GM23338 (cell line): ENCODE measurements around the gene MEGF11. TPM values are rescaled to one million over a fixed set of nuclear protein-coding genes. Genes with fewer than 3 reads are reported as not detected.

Experiments
- ATAC-seq: fragments of 200-7000 bp; cut with Tn5 transposase; 3 replicates; pipeline ENCODE4 v1.9.1; 2020
- DNase-seq: peaks from one replicate; pipeline ENCODE4 v3.0.0-alpha.2; 2015; ENCODE audit warnings: low spot score
- H2AFZ ChIP-seq: fragments of 200-600 bp; sonication (generic); 2 replicates; pipeline ENCODE4 v1.8.0; 2016; ENCODE audit warnings: antibody characterized with exemption, mild to moderate bottlenecking, moderate library complexity
- H3F3A ChIP-seq: fragments of 200-600 bp; sonication (generic); replicated peaks from 2 replicates; pipeline ENCODE4 v1.8.0; 2017; ENCODE audit warnings: antibody characterized with exemption, mixed run types, low read depth
- H3K27ac ChIP-seq: fragments of 200-600 bp; sonication (generic); 2 replicates; pipeline ENCODE4 v1.6.1; 2016; ENCODE audit warnings: low read depth
- H3K27me3 ChIP-seq: fragments of 200-600 bp; sonication (generic); 2 replicates; pipeline ENCODE4 v1.8.0; 2016; ENCODE audit warnings: mild to moderate bottlenecking, mixed run types, moderate library complexity; ENCODE audit not compliant: insufficient read depth
- H3K36me3 ChIP-seq: fragments of 200-600 bp; sonication (generic); 2 replicates; pipeline ENCODE4 v1.8.0; 2016; ENCODE audit warnings: mild to moderate bottlenecking; ENCODE audit not compliant: insufficient read depth
- H3K4me1 ChIP-seq: fragments of 200-600 bp; sonication (generic); 2 replicates; pipeline ENCODE4 v1.8.0; 2016; ENCODE audit warnings: mild to moderate bottlenecking, moderate library complexity; ENCODE audit not compliant: insufficient read depth
- H3K4me2 ChIP-seq: fragments of 200-600 bp; sonication (generic); 2 replicates; pipeline ENCODE4 v1.7.1; 2017; ENCODE audit warnings: mixed run types
- H3K4me3 ChIP-seq: fragments of 200-600 bp; sonication (generic); 2 replicates; pipeline ENCODE4 v1.6.1; 2016; ENCODE audit warnings: mixed run types
- H3K79me2 ChIP-seq: fragments of 200-600 bp; sonication (generic); replicated peaks from 2 replicates; pipeline ENCODE4 v1.8.0; 2017; ENCODE audit warnings: mild to moderate bottlenecking; ENCODE audit not compliant: insufficient read depth
- H3K9me2 ChIP-seq: fragments of 200-600 bp; sonication (generic); 2 replicates; pipeline ENCODE4 v1.8.0; 2017; ENCODE audit not compliant: insufficient read depth
- H4K20me1 ChIP-seq: fragments of 200-600 bp; sonication (generic); replicated peaks from 2 replicates; pipeline ENCODE4 v1.8.0; 2017; ENCODE audit warnings: mild to moderate bottlenecking; ENCODE audit not compliant: insufficient read depth
- H3K27ac Mint-ChIP-seq: 2 replicates; pipeline ENCODE4 v1.8.0; 2020; ENCODE audit warnings: inconsistent platforms, mild to moderate bottlenecking, moderate library complexity, mixed read lengths
- H3K27me3 Mint-ChIP-seq: 3 replicates; pipeline ENCODE4 v1.8.0; 2022; ENCODE audit warnings: low read depth, mild to moderate bottlenecking, moderate library complexity, mixed read lengths, inconsistent platforms; ENCODE audit not compliant: insufficient read depth, poor library complexity
- H3K36me3 Mint-ChIP-seq: 3 replicates; pipeline ENCODE4 v1.8.0; 2021; ENCODE audit warnings: low read depth, mild to moderate bottlenecking, inconsistent platforms, moderate library complexity, mixed read lengths
- H3K4me1 Mint-ChIP-seq: 3 replicates; pipeline ENCODE4 v1.8.0; 2020; ENCODE audit warnings: mild to moderate bottlenecking, inconsistent platforms, mixed read lengths
- H3K4me3 Mint-ChIP-seq: 3 replicates; pipeline ENCODE4 v1.8.0; 2021; ENCODE audit warnings: moderate library complexity, mild to moderate bottlenecking, inconsistent platforms, mixed read lengths
- H3K9me3 Mint-ChIP-seq: 3 replicates; pipeline ENCODE4 v1.8.0; 2020; ENCODE audit warnings: moderate library complexity, mild to moderate bottlenecking, inconsistent platforms, mixed read lengths
- CREB1 ChIP-seq: fragments of 250-450 bp; sonication (Bioruptor Pico); IDR thresholded peaks from 2 replicates; pipeline ENCODE4 v1.5.0; 2020; ENCODE audit warnings: low read depth, mild to moderate bottlenecking, moderate library complexity
- CTCF ChIP-seq, 2 experiments: fragments of 200-600 bp in 1 of 2; sonication (generic) in 1 of 2; conservative IDR thresholded peaks; 2 replicates each; pipeline versions ENCODE4 v1.5.1 to v1.6.1; 2016 to 2017; ENCODE audit warnings: antibody characterized with exemption in 2 of 2, low read depth in 2 of 2, mild to moderate bottlenecking in 2 of 2, moderate library complexity in 1 of 2
- ETS1 ChIP-seq: IDR thresholded peaks from 2 replicates; pipeline ENCODE4 v1.6.1; 2016; ENCODE audit warnings: antibody characterized with exemption
- EZH2 ChIP-seq: fragments of 200-600 bp; sonication (generic); IDR thresholded peaks from one replicate; pipeline ENCODE4 v1.8.0; 2017; ENCODE audit warnings: antibody characterized with exemption, mild to moderate bottlenecking, low read depth; ENCODE audit not compliant: unreplicated experiment
- EZH2phosphoT487 ChIP-seq: fragments of 200-600 bp; sonication (generic); IDR thresholded peaks from one replicate; pipeline ENCODE4 v1.8.1; 2018; ENCODE audit warnings: antibody characterized with exemption; ENCODE audit not compliant: unreplicated experiment
- JUNB ChIP-seq: IDR thresholded peaks from one replicate; pipeline ENCODE4 v1.6.1; 2016; ENCODE audit warnings: antibody characterized with exemption; ENCODE audit not compliant: unreplicated experiment
- NANOG ChIP-seq: IDR thresholded peaks from 2 replicates; pipeline ENCODE4 v1.6.1; 2016; ENCODE audit warnings: antibody characterized with exemption, borderline replicate concordance
- POLR2AphosphoS5 ChIP-seq: IDR thresholded peaks from 2 replicates; pipeline ENCODE4 v1.6.1; 2016; ENCODE audit warnings: antibody characterized with exemption, low read depth
- REST ChIP-seq: IDR thresholded peaks from one replicate; pipeline ENCODE4 v1.6.1; 2018; ENCODE audit warnings: antibody characterized with exemption; ENCODE audit not compliant: unreplicated experiment
- STAT1 ChIP-seq: IDR thresholded peaks from one replicate; pipeline ENCODE4 v1.6.1; 2016; ENCODE audit warnings: antibody characterized with exemption; ENCODE audit not compliant: unreplicated experiment
- ZNF114 ChIP-seq: fragments of 250-450 bp; sonication (Bioruptor Pico); IDR thresholded peaks from 2 replicates; pipeline ENCODE4 v1.5.0; 2020; ENCODE audit warnings: mild to moderate bottlenecking, moderate library complexity
- ZNF331 ChIP-seq: fragments of 250-450 bp; sonication (Bioruptor Pico); IDR thresholded peaks from 2 replicates; pipeline ENCODE4 v1.5.0; 2020; ENCODE audit warnings: low read depth, mild to moderate bottlenecking, moderate library complexity
- ZNF462 ChIP-seq: fragments of 250-450 bp; sonication (Bioruptor Pico); IDR thresholded peaks from 2 replicates; pipeline ENCODE4 v1.5.0; 2020; ENCODE audit warnings: mild to moderate bottlenecking, moderate library complexity
- polyA plus RNA-seq: library from polyadenylated mRNA; unstranded; fragments of >200 nt; fragmentation: Nextera tagmentation; extraction: Ambion mirVana; gene quantifications from 2 replicates; pipeline ENCODE4 v1.2.1, GENCODE V29; 2016
- total RNA-seq: library from RNA; depleted of rRNA; stranded (reverse); fragments of >200 nt; shearing (Covaris generic); gene quantifications from 2 replicates; pipeline ENCODE4 v1.2.3, GENCODE V29; 2014

The MEGF11 gene
- total and polyA plus RNA-seq, 2 experiments from 2014 or later = 1.3 to 1.9 TPM

- Histone ChIP-seq H3K36me3 (no peaks in the 10 kb centered on the region), H3K27ac (no peak overlapping the region), H4K20me1 (no peaks in the 10 kb centered on the region), H2AFZ (no peak overlapping the region), H3K4me1 (peaks cover 12% of the 10 kb centered on the region), H3F3A (no peaks in the 10 kb centered on the region), H3K4me2 (no peak overlapping the region), H3K4me3 (no peak overlapping the region), H3K79me2 (no peaks in the 10 kb centered on the region), H3K27me3 (no peaks in the 10 kb centered on the region), H3K9me2 (no peaks in the 10 kb centered on the region)
- Mint-ChIP-seq H3K9me3 (no peaks in the 10 kb centered on the region), H3K27ac (no peak overlapping the region), H3K4me3 (no peak overlapping the region), H3K27me3 (peaks cover 9% of the 10 kb centered on the region), H3K36me3 (no peaks in the 10 kb centered on the region; the same call in 2 of the 3 replicates), H3K4me1 (peaks cover 38% of the 10 kb centered on the region)
- TF ChIP-seq CREB1 = no peak
- TF ChIP-seq STAT1 = no peak
- TF ChIP-seq REST = no peak
- no peak for TF ChIP-seq EZH2
- TF ChIP-seq JUNB = no peak
- no peak for TF ChIP-seq ZNF462 (CRISPR knock-in tag)
- no peak for TF ChIP-seq NANOG
- no peak for TF ChIP-seq EZH2phosphoT487
- no peak for TF ChIP-seq ZNF114 (CRISPR knock-in tag)
- TF ChIP-seq CTCF (conservative IDR thresholded peaks at IDR 0.05; ENCODE audit: low read depth in 2 of 2) = no peak
- no peak for TF ChIP-seq ZNF331 (CRISPR knock-in tag)
- TF ChIP-seq POLR2AphosphoS5 = no peak
- TF ChIP-seq ETS1 = no peak
- DNase-seq = no peak
- ATAC-seq = no peak
Measured at GRCh38 chr15:65996901-65997300, 256.6 kb downstream of the MEGF11 start.
